ENCODE results near the gene MZB1. TPM values are rescaled to one million over a fixed set of nuclear protein-coding genes. Genes with fewer than 3 reads are reported as not detected.

The MZB1 gene
- total RNA-seq, 1 donor from 2014 or later, result 0.58 TPM

- no peak for DNase-seq
These were observed 13.7 kb upstream of the MZB1 start for GRCh38 chr5:139403418-139403786.

GRCh38 chr5:139402561-139403158, 12.9 kb upstream of the MZB1 start:
- no peaks in the 10 kb centered on the region for H3K9me3 ChIP-seq (replicated peaks)
- intact Hi-C loops (cut with micrococcal nuclease), result no loop called here
- H3K27ac ChIP-seq (replicated peaks), result peak overlapping the region; percentile 92
- DNase-seq, result no peak
- no peak overlapping the region for H3K4me3 ChIP-seq
- peaks cover 5% of the 10 kb centered on the region for H3K36me3 ChIP-seq
- TF ChIP-seq CTCF (IDR thresholded peaks at IDR 0.05; ENCODE audit: borderline replicate concordance), result peak; percentile 37
- peaks cover 27% of the 10 kb centered on the region for H3K4me1 ChIP-seq
- H3K27me3 ChIP-seq (ENCODE audit: low read depth), result no peaks in the 10 kb centered on the region

More at GRCh38 chr5:139403418-139403786, 13.7 kb upstream of the MZB1 start:
- intact Hi-C loops (cut with micrococcal nuclease), result no loop called here
- peak overlapping the region; percentile 66 for H3K4me3 ChIP-seq
- peaks cover 21% of the 10 kb centered on the region for H3K4me1 ChIP-seq
- H3K36me3 ChIP-seq, result peaks cover 5% of the 10 kb centered on the region
- H3K27me3 ChIP-seq (ENCODE audit: low read depth), result no peaks in the 10 kb centered on the region
- no peak for TF ChIP-seq CTCF (IDR thresholded peaks at IDR 0.05; ENCODE audit: borderline replicate concordance)
- peak overlapping the region; percentile 92 for H3K27ac ChIP-seq (replicated peaks)
- no peaks in the 10 kb centered on the region for H3K9me3 ChIP-seq (replicated peaks)

- peaks cover 5% of the 10 kb centered on the region for H3K36me3 ChIP-seq
- H3K27ac ChIP-seq (replicated peaks), result no peak overlapping the region
- H3K4me3 ChIP-seq, result no peak overlapping the region
- H3K27me3 ChIP-seq (ENCODE audit: low read depth), result no peaks in the 10 kb centered on the region
- no peaks in the 10 kb centered on the region for H3K9me3 ChIP-seq (replicated peaks)
- intact Hi-C loops (cut with micrococcal nuclease), result no loop called here
- H3K4me1 ChIP-seq, result peaks cover 36% of the 10 kb centered on the region
- no peak for TF ChIP-seq CTCF (IDR thresholded peaks at IDR 0.05; ENCODE audit: borderline replicate concordance)
- no peak for DNase-seq
These were observed 11.8 kb upstream of the MZB1 start for GRCh38 chr5:139401546-139401945.

GRCh38 chr5:139399501-139400121, 9.9 kb upstream of the MZB1 start:
- intact Hi-C loops (cut with micrococcal nuclease), result no loop called here
- H3K4me3 ChIP-seq, result no peak overlapping the region
- peaks cover 52% of the 10 kb centered on the region for H3K4me1 ChIP-seq
- DNase-seq, result no peak
- TF ChIP-seq CTCF (IDR thresholded peaks at IDR 0.05; ENCODE audit: borderline replicate concordance), result no peak
- H3K36me3 ChIP-seq, result peaks cover 5% of the 10 kb centered on the region
- H3K27ac ChIP-seq (replicated peaks), result no peak overlapping the region
- H3K9me3 ChIP-seq (replicated peaks), result no peaks in the 10 kb centered on the region
- H3K27me3 ChIP-seq (ENCODE audit: low read depth), result no peaks in the 10 kb centered on the region

GRCh38 chr5:139397921-139398320, 8.2 kb upstream of the MZB1 start:
- Histone ChIP-seq H3K9me3 (replicated peaks) (no peaks in the 10 kb centered on the region), H3K4me3 (no peak overlapping the region), H3K27ac (replicated peaks) (no peak overlapping the region), H3K4me1 (peaks cover 57% of the 10 kb centered on the region), H3K27me3 (ENCODE audit: low read depth) (no peaks in the 10 kb centered on the region), H3K36me3 (peaks cover 6% of the 10 kb centered on the region)
- TF ChIP-seq CTCF (IDR thresholded peaks at IDR 0.05; ENCODE audit: borderline replicate concordance), result no peak
- intact Hi-C loops (cut with micrococcal nuclease), result no loop called here
- DNase-seq, result no peak

Measured in left ventricle myocardium inferior (tissue), 1 donor.